GM21423 (cell line): ENCODE data around the gene MAGI1.
"Not testable (repeated sequence)": the region's sequence is repeated elsewhere in the genome, so short reads cannot be mapped to it uniquely, and the experiment has no call there.

ENCODE experiments used
- ATAC-seq: cut with Tn5 transposase; IDR thresholded peaks from one replicate; pipeline ENCODE4 v1.9.1; 2021; ENCODE audit warnings: mild to moderate bottlenecking, moderate library complexity; ENCODE audit not compliant: unreplicated experiment

Gene MAGI1

DNA sequence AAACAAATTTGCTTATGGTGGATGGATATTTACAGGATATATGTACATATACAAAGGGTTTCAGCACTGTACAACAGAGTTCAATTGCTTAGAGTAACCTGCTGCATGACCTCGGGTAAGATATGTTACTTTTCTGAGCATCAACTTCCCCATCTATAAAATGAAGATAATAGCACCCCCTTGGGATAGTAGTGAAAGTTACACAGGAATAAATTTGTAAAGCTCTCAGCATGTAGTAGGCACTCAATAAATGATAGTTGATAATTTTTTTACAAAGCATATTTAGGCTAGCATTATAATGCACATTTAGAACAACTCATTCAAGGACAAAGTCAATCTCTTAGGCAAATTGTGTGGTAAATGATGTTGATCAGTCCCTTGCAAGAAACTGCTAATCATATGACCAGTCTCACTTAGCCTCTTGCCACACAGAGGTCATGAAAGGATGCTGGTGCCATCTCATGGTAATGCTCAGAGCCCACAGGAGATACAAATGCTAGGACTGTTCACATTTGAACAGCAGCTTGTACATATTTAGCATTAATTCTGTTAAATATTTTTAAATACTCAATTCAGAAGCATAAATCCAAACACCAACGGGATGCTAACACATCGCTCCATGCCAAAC lies 123.9 kb downstream of the MAGI1 start:
- ATAC-seq, result no peak

DNA sequence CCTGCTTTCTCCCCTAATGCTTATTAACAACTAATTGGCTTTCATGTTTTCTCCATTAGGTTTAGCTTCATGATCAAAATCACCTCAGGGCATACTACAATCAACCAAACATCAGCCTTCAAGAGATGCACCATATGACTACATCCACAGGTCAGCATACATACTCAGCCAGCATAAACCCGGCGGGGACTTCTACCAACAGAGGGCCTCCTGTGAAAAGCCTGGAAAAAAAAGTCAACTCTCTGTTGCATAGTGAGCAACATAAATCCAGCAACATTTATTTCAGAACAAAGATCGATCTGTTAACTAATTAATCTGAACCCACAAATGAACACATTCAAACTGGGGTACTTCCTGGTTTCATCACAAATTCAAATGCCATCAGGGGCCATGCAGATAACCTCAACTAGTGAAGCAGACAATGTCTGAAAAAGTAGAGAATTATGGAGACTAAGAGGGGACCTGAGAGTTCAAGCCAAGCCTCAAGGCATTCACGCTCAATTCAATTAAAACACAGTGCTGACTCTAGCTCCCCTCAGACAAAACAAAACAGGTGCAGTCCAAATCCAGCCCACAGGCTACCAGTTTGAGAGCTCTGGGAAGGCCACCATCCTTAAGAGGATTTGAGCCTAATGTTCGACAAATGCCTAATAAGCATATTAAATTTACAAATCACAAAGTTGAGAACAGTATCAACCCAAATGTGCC lies 124.5 kb downstream of the MAGI1 start:
- no peak for ATAC-seq

DNA sequence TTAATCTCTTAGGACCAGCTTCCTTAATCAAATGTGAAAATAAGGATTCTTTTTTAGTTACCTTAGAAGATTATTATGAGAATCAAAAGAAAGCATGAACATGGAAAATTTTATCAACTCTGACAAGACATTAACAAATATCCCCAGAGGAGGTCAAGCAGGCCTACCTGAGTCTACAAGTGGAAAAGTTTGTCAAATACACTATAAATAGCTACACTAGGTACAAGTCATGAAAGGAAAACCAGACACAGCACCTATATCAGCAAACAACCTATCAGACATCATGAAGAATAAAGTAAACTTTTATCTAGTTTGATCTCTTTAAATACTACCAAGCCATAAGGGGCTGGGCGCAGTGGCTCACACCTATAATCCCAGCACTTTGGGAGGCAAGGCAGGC lies 126.1 kb downstream of the MAGI1 start:
- no peak for ATAC-seq

DNA sequence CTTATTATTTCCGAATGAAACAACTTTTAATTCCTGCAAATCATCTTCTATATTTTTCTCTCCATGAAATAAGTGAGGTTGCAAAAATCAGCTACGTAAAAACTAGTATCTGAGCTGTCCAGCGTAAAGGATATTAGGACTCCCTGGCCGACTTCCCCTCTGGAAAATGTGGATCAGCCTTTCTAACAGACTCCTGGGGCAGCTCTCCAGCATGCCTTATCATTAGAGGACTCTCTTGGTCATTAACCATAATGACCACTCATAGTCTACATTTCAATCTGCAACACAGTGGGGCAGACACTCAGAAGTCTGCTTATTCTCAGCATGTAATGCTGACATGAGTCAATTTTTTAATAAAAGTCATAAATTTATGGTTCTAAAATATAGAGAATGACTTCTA lies 130.1 kb downstream of the MAGI1 start:
- no peak for ATAC-seq

DNA sequence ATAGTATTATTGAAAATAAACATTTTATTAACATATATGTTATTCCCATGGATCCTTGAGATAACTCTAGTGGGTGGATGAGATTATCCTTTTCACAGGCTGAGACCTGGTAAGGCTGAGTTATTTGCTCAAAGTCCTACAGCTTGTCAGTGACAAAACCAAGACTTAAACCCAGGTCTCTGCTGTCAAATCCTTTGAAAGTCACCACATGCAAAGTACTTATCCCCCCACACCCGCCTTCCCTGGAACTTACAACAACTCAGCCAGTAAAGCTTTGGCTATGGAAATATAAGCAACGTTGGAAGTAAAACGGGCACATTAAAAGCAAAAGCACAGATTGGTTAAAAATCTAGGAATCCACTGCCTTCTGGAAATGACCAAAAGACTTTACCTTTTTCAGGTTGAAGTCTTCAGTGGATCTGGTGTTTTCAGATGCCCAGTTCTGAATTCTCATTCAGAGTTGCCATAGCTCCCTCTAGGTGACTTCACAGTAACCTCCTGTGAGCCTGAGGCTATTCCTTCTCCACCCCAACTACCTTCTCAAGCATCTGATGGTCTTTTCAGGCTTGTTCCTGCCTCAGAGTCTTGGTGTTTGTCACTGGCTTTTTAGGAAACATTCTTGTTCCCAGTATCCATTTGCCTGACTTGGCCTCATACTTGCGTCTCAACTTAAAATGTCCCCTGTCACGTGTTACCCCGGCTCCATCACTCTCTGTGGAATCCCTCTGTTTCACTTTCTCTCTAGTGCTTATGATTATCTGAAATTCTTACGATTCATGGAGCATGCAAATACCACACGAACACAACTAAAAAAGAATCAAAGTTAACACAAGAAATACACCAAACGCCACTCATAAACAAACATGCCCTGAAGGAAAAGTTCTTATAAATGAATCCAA lies 131.2 kb downstream of the MAGI1 start:
- ATAC-seq, result no peak

DNA sequence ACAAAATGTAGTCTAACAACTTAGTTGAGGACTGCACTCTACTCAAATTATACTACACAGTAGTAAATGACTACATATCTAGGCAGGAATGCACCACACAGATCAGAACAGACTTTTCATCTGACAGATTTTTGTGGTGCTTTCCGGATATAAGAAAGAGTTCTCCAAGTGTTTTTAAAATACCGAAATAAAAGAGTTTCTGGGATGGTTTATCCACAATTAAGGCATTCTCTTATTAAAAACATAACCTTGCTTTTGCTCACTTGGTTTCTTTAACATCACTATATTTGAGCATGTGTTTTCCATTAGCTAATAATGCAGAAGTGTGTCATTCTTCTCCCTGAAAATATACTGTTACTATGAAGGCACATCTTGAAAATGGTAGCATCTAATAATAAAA lies 132.9 kb downstream of the MAGI1 start:
- ATAC-seq, result no peak

DNA sequence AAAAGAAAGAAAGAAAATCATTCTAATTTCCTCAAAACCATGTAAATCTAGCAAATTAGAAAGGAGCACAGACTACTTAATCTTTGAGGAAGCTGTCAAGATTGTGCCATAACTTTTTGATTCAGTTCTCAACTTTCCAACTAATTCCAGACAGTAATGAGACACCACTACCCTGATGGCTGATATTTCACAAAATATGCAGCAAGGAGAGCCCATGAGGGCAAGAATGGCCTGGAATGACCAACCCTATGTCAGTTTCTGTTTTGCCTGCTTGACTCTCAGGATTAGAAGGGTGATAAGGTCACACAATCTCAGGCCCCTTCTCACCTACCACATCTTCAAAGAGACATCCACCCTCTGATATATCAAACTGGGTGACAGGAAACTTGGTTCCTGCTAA lies 134.7 kb downstream of the MAGI1 start:
- ATAC-seq, result no peak

DNA sequence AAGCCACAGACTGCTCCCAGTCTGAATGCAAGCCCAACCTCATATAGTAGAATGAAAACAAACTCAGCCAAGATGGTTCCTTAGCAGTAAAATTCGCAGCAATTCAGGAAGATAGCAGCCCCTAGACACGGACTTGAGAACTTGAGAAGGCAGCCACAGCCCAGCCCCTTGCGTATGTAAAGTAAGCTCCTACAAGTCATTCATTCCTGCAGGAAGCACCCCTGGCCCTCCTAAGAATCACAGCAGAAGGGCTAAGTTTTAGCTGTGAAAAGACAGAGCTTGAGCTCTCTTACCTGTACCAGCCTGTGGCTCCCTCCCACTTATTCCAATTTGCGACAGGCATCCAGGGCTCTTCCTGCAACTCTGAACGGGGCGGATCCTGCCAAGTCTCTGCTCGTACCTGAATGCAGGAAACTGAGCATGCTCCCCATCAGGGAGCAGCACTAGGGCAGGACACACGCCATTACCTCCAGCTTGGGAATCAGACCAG lies 136.4 kb downstream of the MAGI1 start:
- ATAC-seq, result no peak

DNA sequence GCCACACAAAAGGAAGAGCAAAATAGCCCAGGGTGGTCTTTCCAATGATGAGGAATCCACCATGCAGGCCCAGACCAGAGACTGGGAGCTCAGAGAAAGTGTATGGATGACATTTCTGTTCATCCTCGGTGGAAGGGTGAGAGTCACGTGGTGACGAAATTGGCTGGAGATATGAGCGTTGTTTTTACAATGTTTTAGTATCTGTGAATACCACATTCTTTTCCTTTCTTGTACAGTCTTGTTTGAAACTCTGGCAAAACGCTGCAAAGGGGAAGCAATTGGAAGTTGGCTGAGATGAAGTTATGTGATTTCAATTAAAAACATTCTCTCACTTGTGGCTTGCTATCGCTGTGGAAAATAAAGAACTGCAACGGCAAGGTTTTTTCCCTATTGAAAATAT lies 137.5 kb downstream of the MAGI1 start:
- no peak for ATAC-seq

DNA sequence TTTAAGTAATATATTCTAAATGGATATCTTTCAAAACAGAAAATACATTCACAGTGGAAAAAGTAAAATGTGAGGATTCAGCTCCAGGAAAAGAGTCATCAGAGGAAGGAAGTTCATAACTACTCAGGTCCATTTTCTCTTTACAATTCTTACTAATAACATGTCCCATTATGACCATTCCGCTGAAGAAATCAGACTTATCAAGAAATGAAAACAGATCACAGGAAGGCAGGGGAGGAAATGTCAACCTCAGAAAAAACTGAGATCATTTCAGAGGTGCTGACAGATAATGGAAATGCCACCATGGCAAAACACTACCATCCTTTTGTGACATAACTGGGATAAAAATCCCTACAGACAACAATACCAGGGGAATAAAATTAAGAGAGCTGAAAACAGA lies 139.5 kb downstream of the MAGI1 start:
- no peak for ATAC-seq

DNA sequence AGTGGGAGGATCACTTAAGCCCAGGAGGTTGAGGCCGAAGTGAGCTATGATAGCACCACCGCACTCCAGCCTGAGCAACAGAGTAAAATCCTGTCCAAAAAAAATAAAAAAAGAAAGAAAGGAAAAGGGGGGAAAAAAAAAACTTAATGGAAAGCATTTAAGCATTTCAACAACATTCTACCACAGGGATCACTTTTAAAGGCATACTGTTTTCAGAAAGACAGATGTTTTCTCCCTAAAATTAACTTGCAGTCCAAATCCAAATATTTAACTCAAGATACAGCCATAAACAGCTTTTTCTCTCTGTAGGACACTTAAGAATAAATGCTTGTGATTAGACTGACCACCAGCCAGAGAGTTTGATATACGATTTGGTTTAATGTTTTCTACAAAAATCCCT lies 141.0 kb downstream of the MAGI1 start:
- no peak for ATAC-seq

DNA sequence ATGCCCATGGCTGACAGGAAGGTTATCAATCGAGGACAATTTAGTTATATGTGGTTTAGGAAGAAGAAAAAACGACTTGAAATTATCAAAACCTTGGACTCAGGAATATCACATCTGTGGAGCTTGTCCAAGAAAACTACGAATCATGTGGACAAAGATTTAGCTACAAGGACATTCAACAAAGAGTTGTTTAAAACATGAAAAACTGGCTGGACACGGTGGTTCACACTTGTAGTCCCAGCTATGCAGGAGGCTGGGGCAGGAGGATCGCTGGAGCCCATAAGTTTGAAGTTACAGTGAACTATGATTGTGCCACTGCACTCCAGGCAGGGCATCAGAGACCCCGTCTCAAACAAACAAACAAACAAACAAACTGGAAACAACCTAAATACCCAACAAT lies 142.4 kb downstream of the MAGI1 start:
- ATAC-seq, result no peak

DNA sequence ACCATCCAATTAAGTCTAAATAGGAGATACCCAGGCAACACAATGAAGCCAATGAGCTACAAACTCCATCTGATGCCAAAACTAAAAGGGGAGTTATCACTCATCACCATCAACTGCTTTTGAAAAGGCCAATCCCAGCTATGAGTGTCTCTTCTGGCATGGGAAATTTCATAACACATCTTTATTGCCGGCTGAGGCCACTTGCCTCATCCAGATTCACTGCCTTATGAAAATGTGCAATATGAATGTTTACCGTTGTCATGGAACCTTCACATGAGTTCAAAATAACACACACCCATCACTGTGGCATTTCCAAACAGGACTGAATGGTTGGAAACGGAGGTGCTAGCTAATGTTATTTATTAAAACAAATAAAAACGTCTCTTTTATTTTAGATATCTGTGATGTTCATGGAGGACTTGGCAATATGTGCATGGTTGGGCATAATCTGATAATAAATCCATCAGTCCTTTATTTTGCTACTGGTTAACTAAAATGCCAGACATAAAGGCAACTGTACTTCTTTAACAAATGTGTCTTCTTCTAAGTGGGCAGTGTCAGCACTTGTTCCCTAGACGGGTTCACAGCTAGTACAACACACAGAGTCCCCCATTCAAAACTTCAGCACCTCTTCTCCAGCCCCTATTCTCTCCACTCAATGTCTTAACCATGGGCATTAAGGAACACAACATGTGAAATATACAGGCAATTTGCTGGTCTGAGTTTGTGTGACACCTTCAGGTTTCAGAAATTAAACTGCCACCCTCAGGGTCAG lies 143.9 kb downstream of the MAGI1 start:
- ATAC-seq, result no peak

DNA sequence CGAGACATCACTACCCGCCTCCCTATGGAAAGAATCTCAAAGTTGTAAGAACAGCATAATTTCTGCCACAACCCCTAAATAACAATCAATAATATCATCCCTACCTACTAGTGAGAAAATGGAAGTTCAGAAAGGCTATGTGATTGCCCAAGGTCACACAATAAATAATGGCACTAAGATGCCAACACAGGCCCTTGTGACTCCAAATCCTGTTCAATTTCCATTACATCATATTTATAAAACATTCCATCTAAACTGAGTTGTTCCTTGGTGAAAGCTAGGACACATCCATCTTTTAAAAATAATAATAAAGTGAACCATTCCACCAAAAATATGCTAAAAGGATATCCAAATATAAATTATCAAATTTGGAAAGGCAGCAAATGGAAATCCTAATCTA lies 144.6 kb downstream of the MAGI1 start:
- no peak for ATAC-seq

DNA sequence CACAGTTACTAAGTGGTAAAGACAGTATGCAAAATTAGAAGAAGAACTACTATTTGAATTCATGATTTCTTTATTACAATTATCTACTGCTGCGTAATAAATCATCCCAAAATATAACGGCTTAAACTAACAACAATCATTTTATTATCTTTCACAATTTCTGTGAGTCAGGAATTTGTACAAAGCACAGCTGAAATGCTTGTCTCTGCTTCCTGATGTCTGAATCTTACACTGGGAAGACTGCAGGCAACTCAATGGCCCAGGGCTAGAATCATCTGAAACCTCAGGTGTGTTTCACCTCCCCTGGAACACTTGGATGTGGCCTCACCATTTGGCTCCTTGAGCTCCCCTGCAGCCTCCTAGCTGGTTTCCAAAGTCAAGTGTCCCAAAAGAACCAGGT lies 145.1 kb downstream of the MAGI1 start:
- ATAC-seq, result no peak

DNA sequence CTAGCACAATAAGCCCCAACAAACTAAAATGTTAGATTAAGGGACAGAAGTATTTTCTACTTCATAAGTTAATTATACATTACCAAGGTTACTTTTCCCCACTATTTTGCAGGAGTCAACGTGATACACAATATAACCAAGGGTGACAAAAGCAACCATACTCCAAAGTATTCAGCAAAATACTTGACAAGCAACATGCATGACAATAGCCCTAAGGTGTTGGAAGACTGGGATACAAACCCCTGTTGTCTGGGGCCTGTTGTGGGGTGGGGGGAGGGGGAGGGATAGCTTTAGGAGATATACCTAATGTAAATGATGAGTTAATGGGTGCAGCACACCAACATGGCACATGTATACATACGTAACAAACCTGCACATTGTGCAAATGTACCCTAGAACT lies 147.2 kb downstream of the MAGI1 start:
- ATAC-seq, result not testable (repeated sequence)

DNA sequence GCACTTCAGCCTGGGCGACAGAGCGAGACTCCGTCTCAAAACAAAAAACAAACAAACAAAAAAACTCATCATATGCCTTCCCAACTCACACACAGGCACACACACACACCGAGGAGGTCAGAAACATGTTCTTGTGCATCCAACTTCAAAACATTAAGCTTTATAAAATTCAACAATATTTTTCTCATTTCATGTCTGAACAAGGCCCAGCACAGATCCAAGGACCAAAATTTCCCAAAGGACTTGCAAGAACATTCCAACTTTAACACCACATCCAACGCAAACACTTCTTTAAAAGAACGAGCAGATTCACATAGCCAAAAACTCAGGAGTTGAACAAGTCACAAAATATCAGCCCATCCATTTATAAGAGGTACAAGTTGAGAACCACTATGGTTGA lies 148.4 kb downstream of the MAGI1 start:
- ATAC-seq, result no peak

DNA sequence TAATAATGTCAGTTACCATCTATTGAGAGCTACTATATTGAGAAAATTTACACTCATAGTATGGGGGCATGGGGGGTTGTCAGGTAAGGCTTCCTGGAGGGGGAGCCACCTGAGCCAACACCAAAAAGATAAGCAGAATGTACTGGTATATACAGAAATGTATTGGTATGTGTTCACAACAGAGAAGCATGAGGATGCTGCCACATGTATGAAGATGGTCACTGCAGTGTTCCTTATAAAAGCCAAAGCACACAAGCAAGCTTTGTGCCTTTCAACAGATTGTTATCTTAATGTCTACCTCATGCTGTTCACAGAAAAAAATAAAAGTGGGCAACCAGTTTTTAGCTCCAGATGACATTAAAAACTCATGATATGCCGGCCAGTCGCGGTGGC lies 149.0 kb downstream of the MAGI1 start:
- no peak for ATAC-seq

DNA sequence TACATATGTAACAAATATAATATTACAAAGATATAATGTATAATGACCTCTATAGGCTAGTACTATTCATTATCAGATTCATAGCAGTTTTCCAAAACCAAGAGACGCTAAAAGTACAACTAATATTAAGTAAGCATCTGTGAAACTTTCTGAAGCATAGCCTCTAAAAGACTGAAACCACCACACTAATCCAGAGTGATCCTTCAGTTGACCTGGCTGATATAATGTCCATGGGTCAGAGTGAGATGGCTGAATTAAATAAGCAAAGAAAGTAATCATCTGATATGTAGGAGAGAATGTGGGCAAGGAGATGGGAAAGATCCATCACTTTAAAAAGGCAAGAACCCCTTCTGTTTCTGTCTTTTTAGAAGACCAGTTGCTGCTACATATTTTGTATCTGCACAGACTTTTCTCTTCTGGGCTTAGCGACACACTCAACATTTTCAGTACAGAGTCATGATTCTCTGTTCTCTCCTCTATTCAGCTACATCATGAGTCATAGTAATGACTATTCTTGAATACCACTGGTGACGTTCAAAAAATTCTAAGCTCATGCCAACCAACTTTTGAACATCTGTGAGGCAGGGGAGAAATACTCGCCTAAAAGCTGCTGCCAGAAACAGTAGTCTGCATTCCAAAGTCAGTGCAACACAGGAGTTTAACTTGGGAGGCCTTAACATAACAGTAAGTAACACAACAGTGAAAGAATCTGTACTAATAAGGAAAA lies 149.6 kb downstream of the MAGI1 start:
- ATAC-seq, result no peak

DNA sequence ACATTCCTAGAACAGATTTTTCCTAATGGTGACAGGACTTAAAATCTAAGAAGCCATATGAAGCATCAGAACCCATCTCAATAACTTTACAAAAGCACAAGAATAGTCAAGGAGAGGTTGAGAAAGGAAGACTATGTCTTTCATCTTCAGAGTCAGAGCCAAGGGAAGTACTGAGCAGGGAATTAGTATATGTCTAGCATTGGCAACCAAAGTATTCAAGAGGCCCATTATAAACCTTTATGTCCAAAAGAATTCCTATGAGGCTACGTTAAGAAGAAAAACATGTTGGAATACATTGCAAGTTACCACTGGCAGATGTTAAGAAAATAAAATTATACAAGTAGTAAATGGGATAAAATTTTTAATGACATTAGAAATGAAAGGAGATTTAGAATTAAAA lies 150.5 kb downstream of the MAGI1 start:
- no peak for ATAC-seq
